Subcutaneous abdominal adipose tissue (tissue), 5 donors: Measurements from ENCODE around the gene ZNF821.
A peak's percentile ranks its signal among the peaks of the same experiment; 100 is the strongest.
"Not testable (repeated sequence)": the region's sequence is repeated elsewhere in the genome, so short reads cannot be mapped to it uniquely, and the experiment has no call there.

ENCODE experiments used
- H3K27ac ChIP-seq: one replicate; pipeline ENCODE4 v1.7.0; 2013; ENCODE audit warnings: low read depth, mild to moderate bottlenecking, inconsistent platforms, low read length, moderate library complexity
- H3K27me3 ChIP-seq, 5 donors: one replicate each; pipeline ENCODE4 v1.7.0; 2013; ENCODE audit warnings: low read length in 5 of 5, inconsistent platforms in 1 of 5; ENCODE audit not compliant: control insufficient read depth in 5 of 5, insufficient read depth in 4 of 5
- H3K36me3 ChIP-seq, 5 donors: one replicate each; pipeline ENCODE4 v1.7.0; 2013; ENCODE audit warnings: low read length in 5 of 5; ENCODE audit not compliant: control insufficient read depth in 5 of 5, insufficient read depth in 5 of 5
- H3K4me1 ChIP-seq, 5 donors: one replicate each; pipeline ENCODE4 v1.7.0; 2013; ENCODE audit warnings: low read length in 5 of 5, mild to moderate bottlenecking in 3 of 5, moderate library complexity in 1 of 5; ENCODE audit not compliant: control insufficient read depth in 5 of 5, insufficient read depth in 5 of 5
- H3K4me3 ChIP-seq, 5 donors: one replicate each; pipeline ENCODE4 v1.7.0; 2013; ENCODE audit warnings: low read length in 5 of 5, low read depth in 1 of 5
- H3K9ac ChIP-seq, 5 donors: one replicate each; pipeline ENCODE4 v1.7.0; 2013; ENCODE audit warnings: low read length in 5 of 5, mild to moderate bottlenecking in 4 of 5, moderate library complexity in 3 of 5
- H3K9me3 ChIP-seq, 5 donors: one replicate each; pipeline ENCODE4 v1.7.0; 2013; ENCODE audit warnings: low read length in 5 of 5; ENCODE audit not compliant: control insufficient read depth in 5 of 5
- donor health status: healthy.
- donor health status: healthy.
- donor health status: healthy.
- donor health status: healthy.
- donor health status: healthy.

ZNF821 gene

GRCh38 chr16:71867939-71868338 is 16.0 kb downstream of the ZNF821 start:
- Histone ChIP-seq H3K36me3 (peaks cover 9 to 42% (median 29%) of the 10 kb centered on the region in 5 donors), H3K9me3 (no peaks in the 10 kb centered on the region), H3K9ac (no peak overlapping the region)

GRCh38 chr16:71867175-71867574 is 16.8 kb downstream of the ZNF821 start:
- peaks cover 9 to 47% (median 32%) of the 10 kb centered on the region in 5 donors for H3K36me3 ChIP-seq
- not testable (repeated sequence) for H3K4me3 ChIP-seq, H3K27me3 ChIP-seq, H3K27ac ChIP-seq, H3K9ac ChIP-seq, H3K4me1 ChIP-seq, H3K9me3 ChIP-seq

More at GRCh38 chr16:71867939-71868338, 16.0 kb downstream of the ZNF821 start:
- Histone ChIP-seq H3K4me3 (no peak overlapping the region), H3K4me1 (no peaks in the 10 kb centered on the region), H3K27ac (no peak overlapping the region), H3K27me3 (no peaks in the 10 kb centered on the region)

- Histone ChIP-seq H3K36me3 (peaks cover 9 to 63% (median 45%) of the 10 kb centered on the region in 5 donors), H3K9me3 (no peaks in the 10 kb centered on the region)
Measured at GRCh38 chr16:71865173-71865863, 18.7 kb downstream of the ZNF821 start.

GRCh38 chr16:71863995-71864394 is 20.0 kb downstream of the ZNF821 start:
- H3K36me3 ChIP-seq = peaks cover 3 to 65% (median 49%) of the 10 kb centered on the region in 5 donors
- H3K27me3 ChIP-seq = no peaks in the 10 kb centered on the region
- no peak overlapping the region for H3K4me3 ChIP-seq
- H3K9me3 ChIP-seq = no peaks in the 10 kb centered on the region
- H3K4me1 ChIP-seq = peaks cover 0 to 4% (median 2%) of the 10 kb centered on the region in 5 donors
- no peak overlapping the region for H3K27ac ChIP-seq
- H3K9ac ChIP-seq = no peak overlapping the region

More at GRCh38 chr16:71865173-71865863, 18.7 kb downstream of the ZNF821 start:
- no peak overlapping the region for H3K9ac ChIP-seq
- no peak overlapping the region for H3K4me3 ChIP-seq
- H3K27ac ChIP-seq = no peak overlapping the region
- H3K4me1 ChIP-seq = no peaks in the 10 kb centered on the region
- no peaks in the 10 kb centered on the region for H3K27me3 ChIP-seq

- Histone ChIP-seq H3K27ac (no peak overlapping the region), H3K36me3 (peaks cover 2 to 70% (median 44%) of the 10 kb centered on the region in 5 donors), H3K9ac (no peak overlapping the region)
Measured at GRCh38 chr16:71859762-71860521, 24.0 kb downstream of the ZNF821 start.

GRCh38 chr16:71855937-71856662 is 27.9 kb downstream of the ZNF821 start:
- H3K4me3 ChIP-seq = no peak overlapping the region

More at GRCh38 chr16:71859762-71860521, 24.0 kb downstream of the ZNF821 start:
- Histone ChIP-seq H3K9me3 (no peaks in the 10 kb centered on the region), H3K4me3 (no peak overlapping the region), H3K27me3 (no peaks in the 10 kb centered on the region), H3K4me1 (peaks cover 0 to 24% (median 17%) of the 10 kb centered on the region in 5 donors)

GRCh38 chr16:71854369-71854948 is 29.5 kb downstream of the ZNF821 start:
- H3K4me1 ChIP-seq = peaks cover 0 to 50% (median 43%) of the 10 kb centered on the region in 5 donors
- no peak overlapping the region for H3K4me3 ChIP-seq
- H3K36me3 ChIP-seq = peaks cover 6 to 65% (median 40%) of the 10 kb centered on the region in 5 donors
- no peaks in the 10 kb centered on the region for H3K9me3 ChIP-seq
- no peak overlapping the region for H3K27ac ChIP-seq
- H3K27me3 ChIP-seq = no peaks in the 10 kb centered on the region
- H3K9ac ChIP-seq = no peak overlapping the region

More at GRCh38 chr16:71855937-71856662, 27.9 kb downstream of the ZNF821 start:
- Histone ChIP-seq H3K9me3 (no peaks in the 10 kb centered on the region), H3K27me3 (no peaks in the 10 kb centered on the region), H3K27ac (no peak overlapping the region), H3K36me3 (peaks cover 6 to 62% (median 37%) of the 10 kb centered on the region in 5 donors), H3K4me1 (peaks cover 0 to 43% (median 36%) of the 10 kb centered on the region in 5 donors), H3K9ac (no peak overlapping the region)

GRCh38 chr16:71853413-71853812 is 30.6 kb downstream of the ZNF821 start:
- H3K36me3 ChIP-seq = peaks cover 6 to 66% (median 50%) of the 10 kb centered on the region in 5 donors
- no peaks in the 10 kb centered on the region for H3K27me3 ChIP-seq
- H3K9me3 ChIP-seq = no peaks in the 10 kb centered on the region
- H3K4me3 ChIP-seq = no peak overlapping the region
- H3K27ac ChIP-seq = peak overlapping the region; percentile 80
- H3K4me1 ChIP-seq = peaks cover 0 to 43% (median 33%) of the 10 kb centered on the region in 5 donors
- no peak overlapping the region for H3K9ac ChIP-seq

- no peaks in the 10 kb centered on the region for H3K9me3 ChIP-seq
- no peaks in the 10 kb centered on the region for H3K27me3 ChIP-seq
- peaks cover 0 to 35% (median 25%) of the 10 kb centered on the region in 5 donors for H3K4me1 ChIP-seq
- no peak overlapping the region for H3K4me3 ChIP-seq
- peak overlapping the region; percentile 80 for H3K27ac ChIP-seq
- peaks cover 11 to 70% (median 53%) of the 10 kb centered on the region in 5 donors for H3K36me3 ChIP-seq
- peak overlapping the region in 2 of 5 donors; percentile 18 to 64 for H3K9ac ChIP-seq
Measured at GRCh38 chr16:71852561-71852960, 31.4 kb downstream of the ZNF821 start.
